ENCODE data around the gene GCAT.

- TF ChIP-seq CTCF (IDR thresholded peaks at IDR 0.05): no peak
- no peak for TF ChIP-seq POLR2A (IDR thresholded peaks at IDR 0.05)
These were observed 9.7 kb upstream of the GCAT start for GRCh38 chr22:37797874-37798500.
